Measurements from ENCODE around the gene MTUS2.

MTUS2 gene

GRCh38 chr13:28866932-28867331 lies 46.8 kb downstream of the MTUS2 start:
- no peak for DNase-seq (ENCODE audit: extremely low read depth, low read depth)

GRCh38 chr13:28867564-28867963 lies 47.4 kb downstream of the MTUS2 start:
- no peak for TF ChIP-seq CTCF (IDR thresholded peaks at IDR 0.05; ENCODE audit: low read depth, low read length)
- no peak for DNase-seq (ENCODE audit: extremely low read depth, low read depth)

More at GRCh38 chr13:28866932-28867331, 46.8 kb downstream of the MTUS2 start:
- no peak for TF ChIP-seq CTCF (IDR thresholded peaks at IDR 0.05; ENCODE audit: low read depth, low read length)

GRCh38 chr13:28872427-28873176 lies 52.5 kb downstream of the MTUS2 start:
- no peak for DNase-seq (ENCODE audit: extremely low read depth, low read depth)
- no peak for TF ChIP-seq CTCF (IDR thresholded peaks at IDR 0.05; ENCODE audit: low read depth, low read length)

- DNase-seq (ENCODE audit: extremely low read depth, low read depth) = no peak
- no peak for TF ChIP-seq CTCF (IDR thresholded peaks at IDR 0.05; ENCODE audit: low read depth, low read length)
Measured at GRCh38 chr13:28875846-28876615, 55.9 kb downstream of the MTUS2 start.

- no peak for TF ChIP-seq CTCF (IDR thresholded peaks at IDR 0.05; ENCODE audit: low read depth, low read length)
Measured at GRCh38 chr13:28877408-28877807, 57.3 kb downstream of the MTUS2 start.

GRCh38 chr13:28885181-28885580 lies 65.0 kb downstream of the MTUS2 start:
- DNase-seq (ENCODE audit: extremely low read depth, low read depth) = no peak
- no peak for TF ChIP-seq CTCF (IDR thresholded peaks at IDR 0.05; ENCODE audit: low read depth, low read length)

More at GRCh38 chr13:28877408-28877807, 57.3 kb downstream of the MTUS2 start:
- DNase-seq (ENCODE audit: extremely low read depth, low read depth) = no peak

- no peak for DNase-seq (ENCODE audit: extremely low read depth, low read depth)
- no peak for TF ChIP-seq CTCF (IDR thresholded peaks at IDR 0.05; ENCODE audit: low read depth, low read length)
Measured at GRCh38 chr13:28889086-28889732, 69.1 kb downstream of the MTUS2 start.

Data from AG09319 (cell line).